LoVo (cell line): Measurements from ENCODE around the gene RAPGEF2.
A peak's percentile ranks its signal among the peaks of the same experiment; 100 is the strongest.

Experiments
- DNase-seq: peaks from one replicate; pipeline ENCODE4 v3.0.0-alpha.2; 2016; ENCODE audit warnings: low spot score

Gene RAPGEF2

GRCh38 chr4:159280442-159281172, 177.7 kb downstream of the RAPGEF2 start:
- DNase-seq, result peak; percentile 83

- no peak for DNase-seq
These were observed 178.9 kb downstream of the RAPGEF2 start for GRCh38 chr4:159281771-159282170.

- no peak for DNase-seq
These were observed 179.4 kb downstream of the RAPGEF2 start for GRCh38 chr4:159282329-159282728.

GRCh38 chr4:159282944-159283343, 180.1 kb downstream of the RAPGEF2 start:
- DNase-seq, result peak; percentile 32

- no peak for DNase-seq
These were observed 180.8 kb downstream of the RAPGEF2 start for GRCh38 chr4:159283696-159284095.

- DNase-seq, result no peak
These were observed 181.2 kb downstream of the RAPGEF2 start for GRCh38 chr4:159284113-159284512.

GRCh38 chr4:159284733-159285132, 181.9 kb downstream of the RAPGEF2 start:
- no peak for DNase-seq

- DNase-seq, result no peak
These were observed 184.9 kb downstream of the RAPGEF2 start for GRCh38 chr4:159287767-159288166.

GRCh38 chr4:159289682-159290081, 186.8 kb downstream of the RAPGEF2 start:
- DNase-seq, result no peak

- no peak for DNase-seq
These were observed 187.6 kb downstream of the RAPGEF2 start for GRCh38 chr4:159290321-159291030.

GRCh38 chr4:159291176-159291575, 188.3 kb downstream of the RAPGEF2 start:
- no peak for DNase-seq

GRCh38 chr4:159292137-159292896, 189.4 kb downstream of the RAPGEF2 start:
- DNase-seq, result no peak

GRCh38 chr4:159293811-159294515, 191.1 kb downstream of the RAPGEF2 start:
- no peak for DNase-seq

GRCh38 chr4:159296061-159296460, 193.2 kb downstream of the RAPGEF2 start:
- peak; percentile 40 for DNase-seq

GRCh38 chr4:159297091-159297490, 194.2 kb downstream of the RAPGEF2 start:
- DNase-seq, result no peak

GRCh38 chr4:159298502-159298901, 195.6 kb downstream of the RAPGEF2 start:
- no peak for DNase-seq

- DNase-seq, result no peak
These were observed 200.6 kb downstream of the RAPGEF2 start for GRCh38 chr4:159303435-159303834.

GRCh38 chr4:159305129-159305528, 202.2 kb downstream of the RAPGEF2 start:
- no peak for DNase-seq

- DNase-seq, result no peak
These were observed 205.1 kb downstream of the RAPGEF2 start for GRCh38 chr4:159307929-159308328.

- DNase-seq, result no peak
These were observed 205.9 kb downstream of the RAPGEF2 start for GRCh38 chr4:159308566-159309340.

GRCh38 chr4:159312236-159312635, 209.4 kb downstream of the RAPGEF2 start:
- no peak for DNase-seq
